Thyroid gland (tissue), 4 donors: Measurements from ENCODE around the gene KCNH5. TPM values are rescaled to one million over a fixed set of nuclear protein-coding genes. Genes with fewer than 3 reads are reported as not detected.

ENCODE experiments used
- DNase-seq, 2 donors: peaks; one replicate each; pipeline ENCODE4 v3.0.0-alpha.2; 2019
- H3K27ac ChIP-seq, 3 donors: fragments of 200-600 bp; sonication (generic); 1 replicate in 2 of 3; 2 replicates in 1 of 3; pipeline ENCODE4 v1.5.1; 2016 to 2019; ENCODE audit warnings: mild to moderate bottlenecking in 1 of 3, moderate library complexity in 1 of 3
- H3K27me3 ChIP-seq: fragments of 200-600 bp; sonication (generic); one replicate; pipeline ENCODE4 v1.5.1; 2019
- H3K36me3 ChIP-seq, 2 donors: fragments of 200-600 bp; sonication (generic); one replicate each; pipeline ENCODE4 v1.5.1; 2016 to 2019
- H3K4me1 ChIP-seq, 2 donors: fragments of 200-600 bp; sonication (generic); one replicate each; pipeline ENCODE4 v1.5.1; 2017 to 2019
- H3K4me3 ChIP-seq, 3 donors: fragments of 200-600 bp; sonication (generic); replicated peaks in 1 of 3; 1 replicate in 2 of 3; 2 replicates in 1 of 3; pipeline ENCODE4 v1.5.1; 2016; ENCODE audit warnings: mild to moderate bottlenecking in 1 of 3
- H3K9me3 ChIP-seq: fragments of 200-600 bp; sonication (generic); one replicate; pipeline ENCODE4 v1.5.1; 2017
- CTCF ChIP-seq, 6 experiments: fragments of 200-600 bp in 3 of 6; fragments of 450-650 bp in 3 of 6; sonication (generic) in 3 of 6; IDR thresholded peaks; one replicate each; pipeline ENCODE4 v1.5.1; 2016 to 2019; ENCODE audit warnings: antibody characterized with exemption in 6 of 6, mild to moderate bottlenecking in 2 of 6, inconsistent platforms in 1 of 6, moderate library complexity in 1 of 6
- POLR2A ChIP-seq, 2 donors: fragments of 450-650 bp; IDR thresholded peaks; one replicate each; pipeline ENCODE4 v1.6.1; 2017; ENCODE audit warnings: antibody characterized with exemption in 2 of 2, mild to moderate bottlenecking in 2 of 2, moderate library complexity in 1 of 2
- WGBS, 2 donors: methylation state at CpG; one replicate each; pipeline ENCODE4 v1.1.5; 2017; 5-methylcytosine and 5-hydroxymethylcytosine counted together
- intact Hi-C: fragments of 100-400 bp; cut with DNase I; formaldehyde crosslinking; loops from one replicate; pipeline ENCODE4 v1.15.1; 2023
- total RNA-seq, 4 donors: library from RNA; depleted of rRNA; stranded (reverse); fragments of >200 nt; gene quantifications; one replicate each; pipeline ENCODE4 v1.2.3, GENCODE V29; 2016

The KCNH5 gene
- total RNA-seq, 4 donors from 2014 or later, result not detected

- intact Hi-C loops, result no loop called here
- Histone ChIP-seq H3K36me3 (no peaks in the 10 kb centered on the region), H3K4me1 (no peaks in the 10 kb centered on the region), H3K27me3 (no peaks in the 10 kb centered on the region), H3K27ac (no peak overlapping the region), H3K9me3 (no peaks in the 10 kb centered on the region), H3K4me3 (no peak overlapping the region)
- TF ChIP-seq CTCF (IDR thresholded peaks at IDR 0.05) (no peak), POLR2A (IDR thresholded peaks at IDR 0.05) (no peak)
- no peak for DNase-seq
- 25 to 38% methylated on average over 1 of the region's 1 CpG for WGBS, 2 donors
Observed at GRCh38 chr14:63030113-63030512, 15.1 kb downstream of the KCNH5 start.

GRCh38 chr14:63027719-63028118 lies 17.5 kb downstream of the KCNH5 start:
- Histone ChIP-seq H3K36me3 (no peaks in the 10 kb centered on the region), H3K27ac (no peak overlapping the region), H3K4me3 (no peak overlapping the region), H3K4me1 (no peaks in the 10 kb centered on the region), H3K9me3 (no peaks in the 10 kb centered on the region), H3K27me3 (no peaks in the 10 kb centered on the region)
- intact Hi-C loops, result no loop called here
- no peak for TF ChIP-seq CTCF (IDR thresholded peaks at IDR 0.05)
- TF ChIP-seq POLR2A (IDR thresholded peaks at IDR 0.05), result no peak
- DNase-seq, result no peak
- 71 to 73% methylated on average over 1 of the region's 1 CpG for WGBS, 2 donors

- Histone ChIP-seq H3K4me1 (no peaks in the 10 kb centered on the region), H3K9me3 (no peaks in the 10 kb centered on the region), H3K4me3 (no peak overlapping the region), H3K36me3 (no peaks in the 10 kb centered on the region), H3K27ac (no peak overlapping the region), H3K27me3 (no peaks in the 10 kb centered on the region)
- WGBS, 2 donors, result 100% methylated on average over 2 of the region's 2 CpGs
- TF ChIP-seq CTCF (IDR thresholded peaks at IDR 0.05) (no peak), POLR2A (IDR thresholded peaks at IDR 0.05) (no peak)
- DNase-seq, result no peak
- intact Hi-C loops, result no loop called here
Observed at GRCh38 chr14:63026491-63026890, 18.8 kb downstream of the KCNH5 start.

GRCh38 chr14:63014621-63015020 lies 30.6 kb downstream of the KCNH5 start:
- Histone ChIP-seq H3K4me1 (no peaks in the 10 kb centered on the region), H3K4me3 (no peak overlapping the region), H3K9me3 (no peaks in the 10 kb centered on the region), H3K27ac (no peak overlapping the region), H3K36me3 (no peaks in the 10 kb centered on the region), H3K27me3 (no peaks in the 10 kb centered on the region)
- intact Hi-C loops, result no loop called here
- no peak for DNase-seq
- TF ChIP-seq POLR2A (IDR thresholded peaks at IDR 0.05) (no peak), CTCF (IDR thresholded peaks at IDR 0.05) (no peak)
- 70 to 76% methylated on average over 4 of the region's 4 CpGs for WGBS, 2 donors

- Histone ChIP-seq H3K27ac (no peak overlapping the region), H3K36me3 (no peaks in the 10 kb centered on the region), H3K4me1 (no peaks in the 10 kb centered on the region), H3K9me3 (no peaks in the 10 kb centered on the region), H3K27me3 (no peaks in the 10 kb centered on the region), H3K4me3 (no peak overlapping the region)
- no peak for DNase-seq
- intact Hi-C loops, result no loop called here
- WGBS, 2 donors, result 75 to 93% methylated on average over 3 of the region's 3 CpGs
- TF ChIP-seq POLR2A (IDR thresholded peaks at IDR 0.05) (no peak), CTCF (IDR thresholded peaks at IDR 0.05) (no peak)
Observed at GRCh38 chr14:63012171-63012570, 33.1 kb downstream of the KCNH5 start.
